Rectal smooth muscle tissue (tissue), 1 donor: ENCODE results near the gene AKR1A1.

Experiments used
- H3K27ac ChIP-seq: one replicate; pipeline ENCODE4 v1.7.0; 2013; ENCODE audit warnings: low read depth, low read length, inconsistent platforms
- H3K27me3 ChIP-seq: one replicate; pipeline ENCODE4 v1.7.0; 2013; ENCODE audit warnings: low read length; ENCODE audit not compliant: control insufficient read depth, insufficient read depth
- H3K36me3 ChIP-seq: one replicate; pipeline ENCODE4 v1.7.0; 2013; ENCODE audit warnings: low read length; ENCODE audit not compliant: control insufficient read depth, insufficient read depth
- H3K4me1 ChIP-seq: one replicate; pipeline ENCODE4 v1.7.0; 2013; ENCODE audit warnings: low read length; ENCODE audit not compliant: control insufficient read depth, insufficient read depth
- H3K4me3 ChIP-seq: one replicate; pipeline ENCODE4 v1.7.0; 2013; ENCODE audit warnings: low read length
- H3K9ac ChIP-seq: one replicate; pipeline ENCODE4 v1.7.0; 2013; ENCODE audit warnings: low read length

The AKR1A1 gene

DNA sequence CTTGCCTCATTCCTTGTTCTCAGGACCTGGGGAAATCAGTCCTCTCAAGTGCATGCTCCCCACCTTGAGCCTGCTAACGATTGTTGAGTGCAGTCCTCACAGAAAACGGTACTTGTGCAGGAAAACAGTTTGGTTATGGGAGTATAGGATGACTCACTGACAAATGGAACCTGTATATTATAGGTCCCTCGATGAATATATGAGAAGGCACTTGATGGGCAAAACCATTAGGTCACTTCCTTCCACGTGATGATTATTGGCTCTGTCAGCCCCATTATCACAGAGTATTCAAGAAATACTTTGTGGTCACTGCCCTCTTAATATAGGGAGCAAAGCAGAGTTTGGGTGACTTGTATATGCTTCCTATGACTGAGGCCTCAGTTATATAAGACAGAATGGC is 67.0 kb downstream of the AKR1A1 start:
- Histone ChIP-seq H3K27me3 (no peaks in the 10 kb centered on the region), H3K36me3 (peaks cover 23% of the 10 kb centered on the region), H3K27ac (no peak overlapping the region), H3K9ac (no peak overlapping the region), H3K4me1 (peaks cover 2% of the 10 kb centered on the region), H3K4me3 (no peak overlapping the region)

GRCh38 chr1:45619149-45619921 is 68.7 kb downstream of the AKR1A1 start:
- H3K9ac ChIP-seq = no peak overlapping the region
- H3K27ac ChIP-seq = no peak overlapping the region
- peaks cover 28% of the 10 kb centered on the region for H3K36me3 ChIP-seq
- H3K4me3 ChIP-seq = no peak overlapping the region
- H3K27me3 ChIP-seq = no peaks in the 10 kb centered on the region
- peaks cover 2% of the 10 kb centered on the region for H3K4me1 ChIP-seq
